ENCODE data around the gene SUFU. TPM values are rescaled to one million over a fixed set of nuclear protein-coding genes. Genes with fewer than 3 reads are reported as not detected.

SUFU gene
- total RNA-seq, 1 experiment from 2014 or later: 2.4 TPM

DNA sequence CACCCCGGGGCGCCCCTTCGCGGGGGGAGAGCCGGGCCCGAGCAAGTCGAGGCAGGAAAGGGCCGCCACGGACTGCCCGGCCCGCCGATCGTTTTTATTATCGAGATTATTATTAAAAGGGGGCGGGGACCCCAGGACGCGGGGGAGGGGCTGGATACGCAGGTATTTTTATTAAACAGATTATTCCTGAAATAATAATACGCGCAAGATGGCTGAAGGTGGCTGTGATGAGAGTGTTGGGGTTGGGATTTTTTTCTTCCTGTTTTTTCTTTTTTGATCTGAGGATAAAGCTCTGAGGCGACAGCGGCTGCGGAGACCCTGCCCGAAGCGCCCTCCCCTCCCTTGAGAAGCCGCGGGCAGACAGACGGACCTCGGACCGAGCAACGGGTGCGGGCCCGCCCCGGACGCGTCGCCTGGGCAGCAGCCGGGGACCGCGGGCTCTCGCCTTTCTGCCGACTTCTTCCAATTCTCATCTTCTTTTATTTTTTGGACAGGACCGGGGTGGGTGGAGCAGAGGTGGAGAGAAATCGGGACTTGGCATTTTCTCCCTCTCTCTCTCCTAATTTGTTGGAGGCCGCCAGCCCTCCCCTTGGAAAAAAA is 139.1 kb downstream of the SUFU start:
- in situ Hi-C loops (cut with HindIII; ENCODE audit: low sequenced_read_pairs): no loop called here
- peak; percentile 77 for DNase-seq (ENCODE audit: low spot score)

- DNase-seq (ENCODE audit: low spot score): peak; percentile 77
- in situ Hi-C loops (cut with HindIII; ENCODE audit: low sequenced_read_pairs): no loop called here
These were observed 139.7 kb downstream of the SUFU start for GRCh38 chr10:102643336-102644065.

DNA sequence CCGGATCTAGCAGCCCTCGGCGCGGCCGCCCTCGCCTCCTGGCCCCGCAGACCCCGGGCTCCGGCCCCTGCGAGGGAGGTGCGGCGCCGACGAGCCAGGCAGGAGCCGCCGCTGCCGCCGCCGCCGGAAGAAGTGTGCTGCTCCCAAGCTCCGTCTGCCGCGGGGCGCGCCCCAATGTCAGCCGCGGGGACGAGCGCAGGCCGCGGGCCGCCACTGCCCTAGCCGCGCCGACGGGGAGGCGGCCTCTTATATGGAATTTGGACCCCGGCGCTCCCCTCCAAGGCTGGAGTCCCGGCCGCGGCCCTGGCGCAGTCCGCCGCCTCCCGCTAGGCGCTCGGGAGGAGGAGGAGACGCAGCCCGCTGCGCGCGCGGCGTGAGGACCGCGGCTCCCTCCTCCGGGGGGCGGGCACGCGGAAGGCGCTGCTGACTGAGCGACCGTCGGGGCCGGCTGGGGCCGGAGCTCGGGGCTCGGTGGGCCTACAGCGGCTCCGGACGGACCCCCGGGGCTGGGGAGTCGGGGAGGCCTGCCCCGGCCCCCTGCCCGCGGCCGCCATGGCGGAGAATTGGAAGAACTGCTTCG is 140.4 kb downstream of the SUFU start, which contains the start of gene TRIM8:
TSS of gene TRIM8 (plus strand) at position 414 of the 580 bp plus-strand sequence. CDS start at position 553, 139 bp downstream.
- peak; percentile 40 for DNase-seq (ENCODE audit: low spot score)
- in situ Hi-C loops (cut with HindIII; ENCODE audit: low sequenced_read_pairs): no loop called here

DNA sequence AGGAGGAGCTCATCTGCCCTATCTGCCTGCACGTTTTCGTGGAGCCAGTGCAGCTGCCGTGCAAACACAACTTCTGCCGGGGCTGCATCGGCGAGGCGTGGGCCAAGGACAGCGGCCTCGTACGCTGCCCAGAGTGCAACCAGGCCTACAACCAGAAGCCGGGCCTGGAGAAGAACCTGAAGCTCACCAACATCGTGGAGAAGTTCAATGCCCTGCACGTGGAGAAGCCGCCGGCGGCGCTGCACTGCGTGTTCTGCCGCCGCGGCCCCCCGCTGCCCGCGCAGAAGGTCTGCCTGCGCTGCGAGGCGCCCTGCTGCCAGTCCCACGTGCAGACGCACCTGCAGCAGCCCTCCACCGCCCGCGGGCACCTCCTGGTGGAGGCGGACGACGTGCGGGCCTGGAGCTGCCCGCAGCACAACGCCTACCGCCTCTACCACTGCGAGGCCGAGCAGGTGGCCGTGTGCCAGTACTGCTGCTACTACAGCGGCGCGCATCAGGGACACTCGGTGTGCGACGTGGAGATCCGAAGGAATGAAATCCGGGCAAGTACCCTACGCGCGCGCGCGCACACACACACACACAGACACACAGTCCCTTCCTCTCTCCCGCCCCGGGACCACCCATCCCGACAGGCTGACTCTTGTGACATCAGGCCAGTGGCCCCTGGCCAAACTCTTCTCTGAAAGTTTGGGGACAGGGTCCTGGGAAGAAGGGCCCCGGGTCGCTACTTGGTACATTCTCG is 141.0 kb downstream of the SUFU start:
- in situ Hi-C loops (cut with HindIII; ENCODE audit: low sequenced_read_pairs): no loop called here
- peak; percentile 71 for DNase-seq (ENCODE audit: low spot score)

- in situ Hi-C loops (cut with HindIII; ENCODE audit: low sequenced_read_pairs): no loop called here
- no peak for DNase-seq (ENCODE audit: low spot score)
These were observed 141.6 kb downstream of the SUFU start for GRCh38 chr10:102645388-102645740.

GRCh38 chr10:102645741-102646609 is 142.2 kb downstream of the SUFU start:
- in situ Hi-C loops (cut with HindIII; ENCODE audit: low sequenced_read_pairs): no loop called here
- DNase-seq (ENCODE audit: low spot score): peak; percentile 66

DNA sequence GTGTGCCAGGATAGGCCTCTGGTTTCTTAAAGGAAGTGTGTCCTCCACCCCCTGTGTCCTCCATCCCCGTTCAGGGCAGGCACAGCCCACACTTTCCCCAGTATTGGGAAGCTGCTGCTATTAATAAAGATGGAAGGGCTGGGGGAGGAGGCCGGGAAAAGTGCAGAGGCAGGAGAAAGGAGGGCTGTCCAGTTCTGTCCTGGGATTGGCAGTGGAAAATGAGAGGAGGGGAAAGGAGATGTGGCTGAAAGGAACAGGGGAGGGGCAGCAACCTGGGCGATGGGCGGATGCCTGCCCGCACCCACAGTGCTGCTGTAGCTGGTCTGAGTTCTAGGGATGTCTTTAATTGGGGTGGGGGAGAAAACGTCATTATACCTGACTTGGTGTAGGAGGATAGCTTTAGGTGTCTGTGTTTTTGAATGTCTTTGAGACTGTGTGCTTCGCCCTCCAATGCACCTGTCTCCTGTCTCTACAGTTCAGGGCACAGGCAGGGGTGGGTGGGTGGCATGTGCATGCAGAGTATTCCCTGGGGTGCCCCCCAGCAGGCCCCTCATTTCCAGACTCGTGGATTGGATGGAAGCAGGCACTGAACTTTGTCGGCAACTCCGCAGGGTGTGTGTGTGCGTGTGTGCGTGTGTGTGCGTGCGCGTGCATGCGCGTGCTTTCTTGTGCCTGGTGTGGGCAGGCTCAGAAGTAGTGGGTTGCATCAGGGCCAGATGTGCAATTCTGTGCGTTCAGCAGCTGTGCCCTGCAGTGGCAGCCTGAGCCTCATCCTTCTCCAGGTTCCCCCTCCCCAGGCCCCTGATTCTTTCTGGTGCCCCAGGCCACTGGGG is 143.1 kb downstream of the SUFU start:
- in situ Hi-C loops (cut with HindIII; ENCODE audit: low sequenced_read_pairs): no loop called here

GRCh38 chr10:102647443-102648268 is 143.9 kb downstream of the SUFU start:
- no peak for DNase-seq (ENCODE audit: low spot score)
- in situ Hi-C loops (cut with HindIII; ENCODE audit: low sequenced_read_pairs): no loop called here

More for the DNA sequence above, 143.1 kb downstream of the SUFU start:
- peak; percentile 60 for DNase-seq (ENCODE audit: low spot score)

DNA sequence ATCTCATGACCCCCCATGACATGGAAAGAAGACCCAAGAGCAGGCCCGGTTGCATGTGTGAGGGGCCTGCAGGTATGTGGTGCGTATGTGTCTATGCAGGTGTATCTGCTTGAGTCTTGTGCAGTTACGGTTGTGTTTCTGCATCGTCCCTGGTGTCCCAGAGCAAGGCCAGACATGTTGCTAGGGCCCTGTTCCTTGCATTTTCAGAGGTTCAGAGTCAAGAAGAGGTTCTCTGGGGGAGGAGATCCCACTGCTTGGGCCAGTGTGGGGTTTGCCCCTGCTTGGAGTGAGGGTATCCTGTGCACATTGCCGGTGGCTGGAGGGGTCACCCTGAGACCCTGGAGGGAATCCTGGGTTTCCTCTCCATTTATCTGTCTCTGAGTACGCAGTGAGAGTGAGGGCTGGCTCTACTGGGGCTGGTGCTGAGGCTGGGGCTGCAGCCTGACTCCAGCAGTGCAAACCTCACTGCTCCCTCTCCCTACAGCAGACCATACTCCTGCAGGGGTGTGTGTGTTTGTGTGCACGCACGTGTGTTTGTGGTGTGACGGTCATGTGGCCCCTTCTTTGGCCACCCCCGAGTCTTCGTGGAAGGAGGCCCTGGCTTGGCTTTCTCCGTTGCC is 144.6 kb downstream of the SUFU start:
- DNase-seq (ENCODE audit: low spot score): no peak
- in situ Hi-C loops (cut with HindIII; ENCODE audit: low sequenced_read_pairs): no loop called here

DNA sequence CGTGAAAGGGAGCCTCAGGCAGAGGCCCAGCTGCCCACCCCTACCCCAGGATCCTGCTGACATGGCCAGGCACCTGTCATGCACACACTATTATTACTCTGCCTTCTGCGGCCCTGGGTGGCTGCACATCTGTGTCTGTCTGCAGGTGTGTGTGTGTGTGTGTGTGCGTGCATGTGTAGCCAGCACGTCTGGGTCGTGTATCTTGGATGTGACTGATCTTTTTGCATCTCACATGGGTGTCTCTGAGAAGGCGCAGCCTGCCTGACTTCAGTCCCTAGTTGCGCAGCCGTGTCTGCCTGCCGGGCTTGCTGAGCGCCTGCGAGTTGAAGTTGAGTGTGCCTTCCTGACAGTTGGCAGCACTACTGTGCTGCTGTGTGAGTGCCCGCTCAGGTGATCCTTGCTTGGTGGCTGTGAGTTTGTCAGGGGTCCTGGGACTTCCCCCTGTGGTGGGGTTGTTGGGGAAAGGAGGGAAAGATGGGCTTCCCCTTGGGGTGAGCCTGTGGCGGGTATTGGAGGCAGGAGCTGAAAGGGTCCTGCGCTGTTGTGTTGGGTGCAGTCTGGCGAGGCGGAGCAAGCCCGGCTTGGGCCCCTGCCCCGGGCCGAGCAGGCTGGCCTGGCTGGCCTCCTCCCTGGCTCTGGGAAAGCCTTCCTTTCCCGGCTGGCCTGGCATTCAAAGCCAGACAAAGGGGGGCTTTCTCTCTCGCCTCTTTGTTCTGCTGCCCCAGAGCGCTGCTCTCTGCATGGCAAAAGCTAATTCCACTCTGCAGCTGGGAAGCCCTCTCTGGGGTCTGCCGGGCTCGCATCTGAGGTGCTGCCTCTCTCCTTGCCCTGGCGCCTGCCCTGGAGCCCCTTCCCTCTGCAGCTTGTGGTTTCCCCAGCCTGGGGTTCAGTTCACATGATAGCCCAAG is 145.4 kb downstream of the SUFU start:
- DNase-seq (ENCODE audit: low spot score): peak; percentile 60
- in situ Hi-C loops (cut with HindIII; ENCODE audit: low sequenced_read_pairs): no loop called here

- in situ Hi-C loops (cut with HindIII; ENCODE audit: low sequenced_read_pairs): no loop called here
- DNase-seq (ENCODE audit: low spot score): no peak
These were observed 146.3 kb downstream of the SUFU start for GRCh38 chr10:102649797-102650654.

DNA sequence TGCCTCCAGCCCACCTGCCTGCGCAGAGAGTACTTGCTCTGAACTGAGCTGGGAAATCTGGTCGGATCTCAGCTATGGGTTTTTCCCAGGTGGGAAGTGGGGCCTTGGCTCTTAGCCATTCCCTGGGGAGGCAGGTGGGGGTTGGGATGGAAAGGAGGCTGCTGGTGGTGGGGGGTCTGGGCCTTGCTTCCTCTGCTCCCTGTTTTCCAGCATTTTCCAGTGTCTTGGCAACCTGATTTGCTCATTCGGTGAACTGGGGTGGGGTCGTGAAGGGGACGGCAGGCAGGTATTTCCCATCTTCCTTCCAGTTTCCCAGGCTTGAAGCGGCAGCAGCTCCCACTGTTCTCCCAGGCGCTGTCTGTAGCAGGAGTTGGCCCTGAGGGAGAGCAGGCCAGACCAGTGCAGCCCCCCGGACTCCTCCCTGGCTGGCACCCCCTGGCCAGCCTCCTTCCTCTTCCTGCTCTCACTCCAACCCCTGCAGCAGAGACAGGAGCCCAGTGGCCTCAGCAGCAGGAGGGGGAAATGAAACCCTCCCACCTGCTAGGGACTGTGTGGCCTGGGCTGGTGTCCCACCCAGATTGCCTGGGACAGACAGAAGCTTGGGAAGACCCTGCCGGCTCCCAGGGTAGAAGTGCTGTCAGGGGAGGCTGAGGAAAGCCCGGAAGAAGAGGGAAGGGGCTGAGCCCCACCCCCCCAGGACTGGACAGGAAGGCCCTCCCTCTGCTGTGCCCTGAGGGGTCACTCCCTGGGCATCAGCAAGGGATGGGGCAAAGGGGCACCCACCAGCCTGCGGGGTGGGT is 147.1 kb downstream of the SUFU start:
- in situ Hi-C loops (cut with HindIII; ENCODE audit: low sequenced_read_pairs): no loop called here
- no peak for DNase-seq (ENCODE audit: low spot score)

DNA sequence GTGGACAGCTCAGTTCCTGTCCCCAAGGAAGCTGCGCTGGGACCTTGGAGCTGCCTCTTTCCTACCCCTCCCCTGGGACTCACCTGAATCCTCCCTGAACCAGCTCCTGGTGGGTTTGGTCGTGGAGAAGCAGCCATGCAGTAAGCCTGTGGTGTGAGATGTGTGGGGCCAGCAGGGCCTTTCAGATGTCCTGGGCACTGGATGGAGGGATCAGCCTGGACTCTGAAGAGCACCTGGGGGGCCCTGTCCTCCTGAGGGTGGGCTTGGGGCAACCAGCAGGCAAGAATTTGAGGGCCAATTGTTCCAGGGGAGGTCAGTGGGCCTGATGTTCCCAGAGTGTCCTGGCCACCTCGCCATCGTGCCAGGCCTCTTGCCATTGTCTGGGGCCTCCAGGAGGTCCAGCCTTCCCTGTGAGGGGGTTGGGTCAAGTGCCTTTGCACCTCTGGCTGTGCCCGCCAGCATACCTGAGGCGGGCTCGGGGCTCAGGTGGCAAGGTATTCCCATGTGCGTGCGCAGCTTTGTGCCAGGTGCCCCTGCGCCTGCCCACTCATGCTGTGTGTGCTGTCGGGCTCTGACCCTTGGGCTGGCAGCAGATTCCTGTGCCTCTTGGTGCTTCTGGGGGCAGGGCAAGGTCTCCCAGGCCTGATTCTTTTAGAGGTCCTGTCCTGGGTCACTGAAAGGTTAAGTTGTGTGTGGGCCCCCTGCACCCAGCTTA is 147.8 kb downstream of the SUFU start:
- no peak for DNase-seq (ENCODE audit: low spot score)
- in situ Hi-C loops (cut with HindIII; ENCODE audit: low sequenced_read_pairs): no loop called here

Data from G401 (cell line).